T-cell (primary cell): ENCODE data around the gene GSC. TPM values are rescaled to one million over a fixed set of nuclear protein-coding genes. Genes with fewer than 3 reads are reported as not detected.
A peak's percentile ranks its signal among the peaks of the same experiment; 100 is the strongest.
"Not testable (repeated sequence)": the region's sequence is repeated elsewhere in the genome, so short reads cannot be mapped to it uniquely, and the experiment has no call there.

Experiments used
- ATAC-seq, 4 experiments: fragments of 200-7000 bp in 3 of 4; fragments of 150-1000 bp in 1 of 4; cut with Tn5 transposase; replicated peaks in 1 of 4; 1 replicate in 3 of 4; 2 replicates in 1 of 4; pipeline ENCODE4 v1.10.0; 2021; ENCODE audit warnings: moderate library complexity in 3 of 4, mild to moderate bottlenecking in 2 of 4, moderate number of reproducible peaks in 1 of 4
- CTCF ChIA-PET, 2 donors: fragments of 300-600 bp; sonication (Branson Sonifier 250); formaldehyde crosslinking; loops; one replicate each; lab custom pipeline; 2022; ENCODE audit warnings: antibody characterized with exemption in 2 of 2; lab: Charles Lee
- POLR2A ChIA-PET, 2 donors: fragments of 300-600 bp; sonication (Branson Sonifier 250); formaldehyde crosslinking; loops; one replicate each; lab custom pipeline; 2022; ENCODE audit warnings: antibody characterized with exemption in 2 of 2; lab: Charles Lee
- DNase-seq, 35 experiments: peaks; one replicate each; pipeline versions ENCODE4 v3.0.0 to v3.0.0-alpha.2; 2013 to 2023
- H3K27ac ChIP-seq: one replicate; pipeline ENCODE4 v1.5.1; 2013; ENCODE audit warnings: low read length
- H3K27me3 ChIP-seq, 2 experiments: replicated peaks in 1 of 2; 1 replicate in 1 of 2; 2 replicates in 1 of 2; pipeline versions ENCODE4 v1.6.1 to v1.7.0; 2013; ENCODE audit warnings: low read length in 1 of 2, mixed read lengths in 1 of 2; ENCODE audit not compliant: control insufficient read depth in 2 of 2, insufficient read depth in 2 of 2; ENCODE audit errors: extremely low read depth in 1 of 2
- H3K36me3 ChIP-seq, 2 donors: 1 replicate in 1 of 2; 2 replicates in 1 of 2; pipeline versions ENCODE4 v1.6.1 to v1.7.0; 2013; ENCODE audit warnings: low read length in 1 of 2; ENCODE audit not compliant: control insufficient read depth in 2 of 2, insufficient read depth in 1 of 2; ENCODE audit errors: extremely low read depth in 1 of 2
- H3K4me1 ChIP-seq, 2 experiments: 1 replicate in 1 of 2; 2 replicates in 1 of 2; pipeline versions ENCODE4 v1.6.1 to v1.7.0; 2013; ENCODE audit warnings: low read length in 2 of 2, mixed read lengths in 1 of 2; ENCODE audit not compliant: insufficient read depth in 2 of 2, control insufficient read depth in 1 of 2; ENCODE audit errors: extremely low read depth in 1 of 2
- H3K4me3 ChIP-seq, 2 donors: 1 replicate in 1 of 2; 2 replicates in 1 of 2; pipeline versions ENCODE4 v1.5.1 to v1.7.0; 2013; ENCODE audit warnings: mild to moderate bottlenecking in 2 of 2, low read length in 1 of 2, moderate library complexity in 1 of 2; ENCODE audit not compliant: control insufficient read depth in 1 of 2; ENCODE audit errors: extremely low read depth in 1 of 2
- H3K9me3 ChIP-seq: 2 replicates; pipeline ENCODE4 v1.7.0; 2013
- H3K27ac Mint-ChIP-seq, 2 donors: one replicate each; pipeline ENCODE4 v1.8.0; 2020 to 2021; ENCODE audit warnings: mild to moderate bottlenecking in 2 of 2, mixed read lengths in 2 of 2
- H3K27me3 Mint-ChIP-seq, 2 donors: one replicate each; pipeline ENCODE4 v1.8.0; 2021 to 2022; ENCODE audit warnings: mixed read lengths in 2 of 2
- H3K36me3 Mint-ChIP-seq: one replicate; pipeline ENCODE4 v1.8.0; 2021; ENCODE audit warnings: mixed read lengths
- H3K4me1 Mint-ChIP-seq, 3 donors: one replicate each; pipeline ENCODE4 v1.8.0; 2020 to 2022; ENCODE audit warnings: mixed read lengths in 3 of 3, mild to moderate bottlenecking in 1 of 3
- H3K4me3 Mint-ChIP-seq, 3 donors: one replicate each; pipeline ENCODE4 v1.8.0; 2020 to 2022; ENCODE audit warnings: mild to moderate bottlenecking in 3 of 3, mixed read lengths in 3 of 3, moderate library complexity in 3 of 3
- H3K9me3 Mint-ChIP-seq, 3 donors: one replicate each; pipeline ENCODE4 v1.8.0; 2020 to 2022; ENCODE audit warnings: mixed read lengths in 3 of 3
- WGBS: methylation state at CpG from one replicate; pipeline ENCODE4 v1.1.5; 2013; ENCODE audit warnings: missing lambda C conversion rate; ENCODE audit not compliant: insufficient coverage; 5-methylcytosine and 5-hydroxymethylcytosine counted together
- total RNA-seq, 35 experiments: library from RNA in 6 of 35; stranded (reverse) in 6 of 35; fragments of 120-200 nt in 1 of 35; gene quantifications; one replicate each; pipeline versions ENCODE4 v1.2.1 to v1.2.4 and lab custom pipeline; 2013 to 2026

Gene GSC
- total RNA-seq (under 1 TPM in 2 of 5 donors, not detected in 3; 0.37 to 0.59 TPM), total RNA-seq (lab: John Stamatoyannopoulos, UW) (0 to 0.42 (median 0.05) reads per million in 29 experiments)
- 0.29 TPM for total RNA-seq (2013)

DNA sequence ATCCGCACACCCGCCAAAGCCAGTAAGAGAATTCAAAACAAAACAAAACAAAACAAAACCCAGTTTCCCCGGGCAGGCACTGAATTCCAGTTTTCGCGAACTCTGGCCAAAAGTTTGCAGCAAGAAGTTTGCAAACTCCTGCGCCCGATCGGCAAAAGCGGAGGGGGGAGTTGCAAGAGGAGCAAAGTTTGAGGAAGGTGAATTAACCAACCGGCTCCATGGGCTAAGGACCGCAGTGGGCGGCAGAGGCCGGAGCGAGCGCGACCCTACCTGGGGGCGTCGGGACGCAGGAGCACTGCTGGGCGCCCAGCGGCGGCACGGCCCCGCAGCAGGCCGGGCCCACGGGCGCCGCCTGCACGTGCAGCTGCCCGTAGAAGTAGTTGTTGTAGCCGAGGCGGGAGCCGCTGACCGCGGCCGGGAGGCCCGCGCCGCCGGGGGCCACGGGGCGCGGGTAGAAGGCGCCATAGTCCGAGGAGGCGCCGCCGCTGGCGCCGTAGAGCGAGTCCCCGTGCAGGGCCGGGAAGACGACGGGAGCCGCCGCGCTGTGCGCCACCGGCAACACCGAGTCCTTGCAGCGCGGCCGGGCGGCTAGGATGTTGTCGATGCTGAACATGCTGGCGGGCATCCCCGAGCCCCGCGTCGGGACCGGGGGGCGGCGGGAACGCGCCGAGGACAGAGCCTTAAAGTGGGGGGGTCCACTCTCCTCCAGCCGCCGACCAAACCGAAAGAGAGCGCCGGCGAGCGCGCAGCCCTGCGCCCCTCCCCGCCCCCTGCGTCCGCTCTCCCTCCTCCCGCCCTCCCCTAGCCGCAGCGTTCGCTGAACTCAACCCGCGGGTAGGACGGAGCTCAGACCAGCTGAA, at the start of gene GSC:
TSS of gene GSC (minus strand) at position 723 of the 860 bp plus-strand sequence. CDS start at position 625, 98 bp downstream.
- peaks cover 23 to 79% of the 10 kb centered on the region in 2 experiments for H3K27me3 ChIP-seq
- peak within 1 kb of the TSS; percentile 68 to 76 (median 74) for H3K4me3 Mint-ChIP-seq
- CTCF ChIA-PET = no interaction called here
- H3K36me3 ChIP-seq = no peaks in the 10 kb centered on the region
- H3K4me1 ChIP-seq = peaks cover 0 to 19% of the 10 kb centered on the region in 2 experiments
- H3K27me3 Mint-ChIP-seq = peaks cover 72 to 80% of the 10 kb centered on the region in 2 donors
- no peaks in the 10 kb centered on the region for H3K9me3 Mint-ChIP-seq
- H3K36me3 Mint-ChIP-seq = no peaks in the 10 kb centered on the region
- H3K27ac ChIP-seq = no peak within 1 kb of the TSS
- H3K4me1 Mint-ChIP-seq = peaks cover 6 to 27% (median 18%) of the 10 kb centered on the region in 3 donors
- H3K9me3 ChIP-seq = no peaks in the 10 kb centered on the region
- peak within 1 kb of the TSS; percentile 19 to 62 for H3K4me3 ChIP-seq
- peak in 1 of 4 experiments; percentile 30 for ATAC-seq
- POLR2A ChIA-PET = interaction anchor here in 1 of 2 donors (0.6 kb wide), 1 partner anchor 203 kb away, joined by 7 read pairs; no protein-coding TSS in a partner anchor
- no peak within 1 kb of the TSS for H3K27ac Mint-ChIP-seq
- 2% methylated on average over 75 of the region's 96 CpGs for WGBS
- DNase-seq = peak in 1 of 35 experiments; percentile 8

DNA sequence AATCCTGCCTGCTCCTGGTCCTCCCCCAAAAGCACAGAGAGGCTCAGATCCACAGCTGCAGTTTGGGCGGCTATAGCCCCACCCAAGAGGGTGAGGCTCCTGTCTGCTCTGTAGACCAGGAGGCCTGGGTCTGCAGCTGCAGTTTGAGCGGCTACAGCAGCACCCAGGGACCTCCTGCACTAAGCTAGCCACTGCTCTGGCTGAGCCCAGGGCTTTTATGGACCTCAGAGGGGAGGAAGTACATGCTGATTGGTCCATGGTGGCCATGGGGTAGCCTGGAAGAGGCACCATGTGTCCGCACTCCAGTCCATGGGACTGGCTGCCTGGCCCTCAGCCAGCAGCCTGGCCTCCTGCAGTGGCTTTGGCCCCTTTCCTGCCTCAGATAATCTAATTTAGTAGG, 49.6 kb upstream of the GSC start:
- H3K4me3 Mint-ChIP-seq = no peak overlapping the region
- ChIA-PET CTCF (no interaction called here), POLR2A (no interaction called here)
- H3K27ac Mint-ChIP-seq = no peak overlapping the region
- no peaks in the 10 kb centered on the region for H3K36me3 Mint-ChIP-seq
- WGBS = 70% methylated on average over 3 of the region's 3 CpGs
- Histone ChIP-seq H3K36me3 (no peaks in the 10 kb centered on the region), H3K27me3 (peaks cover 0 to 31% of the 10 kb centered on the region in 2 experiments), H3K4me3 (no peak overlapping the region), H3K9me3 (no peaks in the 10 kb centered on the region), H3K27ac (no peak overlapping the region), H3K4me1 (no peaks in the 10 kb centered on the region)
- no peak for DNase-seq
- peaks cover 0 to 8% (median 0%) of the 10 kb centered on the region in 3 donors for H3K9me3 Mint-ChIP-seq
- no peak for ATAC-seq
- H3K4me1 Mint-ChIP-seq = no peaks in the 10 kb centered on the region
- peaks cover 10 to 23% of the 10 kb centered on the region in 2 donors for H3K27me3 Mint-ChIP-seq

GRCh38 chr14:94816113-94816512, 46.2 kb upstream of the GSC start:
- ChIA-PET POLR2A (no interaction called here), CTCF (no interaction called here)
- ATAC-seq = no peak
- no peak for DNase-seq
- Mint-ChIP-seq H3K9me3 (no peaks in the 10 kb centered on the region), H3K27ac (no peak overlapping the region), H3K36me3 (no peaks in the 10 kb centered on the region), H3K27me3 (peaks cover 6 to 8% of the 10 kb centered on the region in 2 donors), H3K4me1 (no peaks in the 10 kb centered on the region), H3K4me3 (no peak overlapping the region)
- Histone ChIP-seq H3K4me1 (no peaks in the 10 kb centered on the region), H3K4me3 (no peak overlapping the region), H3K9me3 (no peaks in the 10 kb centered on the region), H3K36me3 (no peaks in the 10 kb centered on the region), H3K27ac (no peak overlapping the region), H3K27me3 (peaks cover 0 to 29% of the 10 kb centered on the region in 2 experiments)
- WGBS = 36% methylated on average over 2 of the region's 6 CpGs

DNA sequence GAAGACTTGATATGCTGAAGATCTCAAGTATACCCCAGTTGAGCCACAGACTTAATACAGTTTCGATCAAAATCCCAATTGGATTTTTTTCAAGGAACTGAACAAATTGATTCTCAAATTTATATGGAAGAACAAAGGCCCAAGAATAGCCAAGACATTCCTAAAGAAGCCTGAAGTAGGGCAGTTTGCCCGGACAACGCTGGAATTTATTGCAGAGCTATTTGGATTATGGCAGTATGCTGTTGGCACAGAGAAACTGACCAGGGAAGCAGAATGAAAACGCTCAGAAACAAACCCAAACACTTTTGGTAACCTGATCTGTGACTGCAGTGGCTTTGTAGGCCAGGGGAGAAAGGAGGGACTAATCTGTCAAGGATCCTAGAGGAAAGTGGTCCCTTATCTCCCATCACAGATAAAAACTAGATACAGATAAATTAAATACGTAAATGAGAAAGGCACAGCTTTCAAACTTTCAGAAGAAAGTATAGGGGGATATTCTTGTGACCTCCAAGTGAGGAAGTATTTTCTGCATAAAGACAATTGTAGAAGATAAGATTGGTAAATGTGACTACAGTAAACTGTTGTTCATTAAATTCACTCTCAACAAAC, 35.9 kb upstream of the GSC start:
- ChIA-PET POLR2A (no interaction called here), CTCF (no interaction called here)
- no peaks in the 10 kb centered on the region for H3K36me3 ChIP-seq
- no peak for DNase-seq
- WGBS = no CpG with 5 or more reads among the region's 5 CpGs
- no peaks in the 10 kb centered on the region for H3K9me3 ChIP-seq
- Mint-ChIP-seq H3K4me1 (no peaks in the 10 kb centered on the region), H3K4me3 (no peak overlapping the region), H3K27ac (no peak overlapping the region), H3K9me3 (no peaks in the 10 kb centered on the region), H3K36me3 (no peaks in the 10 kb centered on the region), H3K27me3 (peaks cover 3 to 4% of the 10 kb centered on the region in 2 donors)
- H3K4me1 ChIP-seq = no peaks in the 10 kb centered on the region
- ATAC-seq = no peak
- no peak overlapping the region for H3K4me3 ChIP-seq
- H3K27me3 ChIP-seq = peaks cover 2 to 9% of the 10 kb centered on the region in 2 experiments
- H3K27ac ChIP-seq = no peak overlapping the region

DNA sequence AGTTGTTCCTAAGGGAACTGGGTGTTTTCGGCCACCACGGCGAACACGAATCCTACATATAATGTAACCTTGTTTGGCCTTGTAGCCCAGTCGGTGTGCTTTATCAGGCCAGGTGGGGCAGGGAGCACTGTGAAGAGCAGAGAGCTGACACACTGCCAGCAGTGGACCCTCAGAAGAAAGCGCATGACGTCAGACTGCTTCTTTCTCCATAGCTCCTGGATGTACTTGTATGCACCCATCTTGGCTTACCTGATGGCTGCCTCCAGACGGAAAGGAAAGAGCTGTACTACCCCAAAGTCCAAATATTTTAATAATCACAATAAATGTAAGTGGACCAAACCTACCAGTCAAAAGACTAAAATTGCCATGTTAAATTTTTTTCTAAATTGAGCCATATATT, 31.3 kb upstream of the GSC start:
- Histone ChIP-seq H3K36me3 (no peaks in the 10 kb centered on the region), H3K27ac (no peak overlapping the region), H3K4me1 (no peaks in the 10 kb centered on the region), H3K9me3 (no peaks in the 10 kb centered on the region), H3K27me3 (peaks cover 0 to 12% of the 10 kb centered on the region in 2 experiments), H3K4me3 (no peak overlapping the region)
- H3K4me1 Mint-ChIP-seq = no peaks in the 10 kb centered on the region
- no peak for DNase-seq
- no peak for ATAC-seq
- peaks cover 6 to 8% of the 10 kb centered on the region in 2 donors for H3K27me3 Mint-ChIP-seq
- CTCF ChIA-PET = no interaction called here
- no peak overlapping the region for H3K4me3 Mint-ChIP-seq
- H3K9me3 Mint-ChIP-seq = no peaks in the 10 kb centered on the region
- no peaks in the 10 kb centered on the region for H3K36me3 Mint-ChIP-seq
- WGBS = 84% methylated on average over 7 of the region's 8 CpGs
- POLR2A ChIA-PET = no interaction called here
- no peak overlapping the region for H3K27ac Mint-ChIP-seq

- H3K36me3 ChIP-seq, H3K36me3 Mint-ChIP-seq, H3K9me3 Mint-ChIP-seq, CTCF ChIA-PET, H3K4me3 ChIP-seq, ATAC-seq, H3K4me3 Mint-ChIP-seq, DNase-seq, POLR2A ChIA-PET, H3K4me1 ChIP-seq, H3K4me1 Mint-ChIP-seq, H3K27ac Mint-ChIP-seq, H3K9me3 ChIP-seq, H3K27ac ChIP-seq: not testable (repeated sequence)
- H3K27me3 Mint-ChIP-seq = peaks cover 9 to 10% of the 10 kb centered on the region in 2 donors
- H3K27me3 ChIP-seq = peaks cover 0 to 12% of the 10 kb centered on the region in 2 experiments
- 77% methylated on average over 6 of the region's 9 CpGs for WGBS
These were observed 30.9 kb upstream of the GSC start for GRCh38 chr14:94800764-94801163.
